Ovary (tissue), 9 donors: ENCODE measurements around the gene UBE2D3. TPM values are rescaled to one million over a fixed set of nuclear protein-coding genes. Genes with fewer than 3 reads are reported as not detected.

Source experiments
- DNase-seq, 5 donors: peaks; one replicate each; pipeline ENCODE4 v3.0.0-alpha.2; 2019 to 2020
- H3K27ac ChIP-seq, 2 donors: fragments of 200-600 bp; one replicate each; pipeline versions ENCODE4 v1.5.1 to v1.8.0; 2019 to 2022
- H3K27me3 ChIP-seq: fragments of 200-600 bp; one replicate; pipeline ENCODE4 v1.8.0; 2022
- H3K36me3 ChIP-seq: fragments of 200-600 bp; sonication (generic); one replicate; pipeline ENCODE4 v1.5.1; 2019
- H3K4me1 ChIP-seq: one replicate; pipeline ENCODE4 v1.8.1; 2013; ENCODE audit warnings: mild to moderate bottlenecking, moderate library complexity; ENCODE audit not compliant: insufficient read depth
- H3K4me3 ChIP-seq: fragments of 200-600 bp; sonication (generic); one replicate; pipeline ENCODE4 v1.5.1; 2017
- H3K9me3 ChIP-seq, 2 donors: fragments of 200-600 bp in 1 of 2; sonication (generic) in 1 of 2; one replicate each; pipeline versions ENCODE4 v1.5.1 to v1.8.1; 2013 to 2019; ENCODE audit warnings: mild to moderate bottlenecking in 1 of 2, moderate library complexity in 1 of 2
- EP300 ChIP-seq: sonication (generic); formaldehyde crosslinking; IDR thresholded peaks from one replicate; pipeline ENCODE4 v1.6.1; 2017; ENCODE audit warnings: antibody characterized with exemption
- POLR2A ChIP-seq: fragments of 450-650 bp; IDR thresholded peaks from one replicate; pipeline ENCODE4 v1.6.1; 2017; ENCODE audit warnings: antibody characterized with exemption, mild to moderate bottlenecking, moderate library complexity
- WGBS, 3 donors: extraction: QIAGEN DNeasy Blood & Tissue Kit in 1 of 3; methylation state at CpG; one replicate each; pipeline versions ENCODE4 v1.1.5 to v1.1.7; 2013 to 2017; 5-methylcytosine and 5-hydroxymethylcytosine counted together
- intact Hi-C, 4 donors: fragments of 100-400 bp; cut with DNase I; formaldehyde crosslinking; loops; one replicate each; pipeline versions ENCODE4 v1.11.0 to v1.15.1; 2022 to 2023
- polyA plus RNA-seq, 2 donors: library from polyadenylated mRNA; stranded (reverse); fragments of 200-250 nt in 1 of 2; fragments of 350-450 nt in 1 of 2; fragmentation: Illumina TruSeq in 1 of 2; extraction: RNeasy Lipid Tissue Mini Kit (QIAGEN cat#74804) in 1 of 2; gene quantifications; one replicate each; pipeline ENCODE4 v1.2.3, GENCODE V29; 2013 to 2014
- total RNA-seq, 7 donors: library from RNA; depleted of rRNA in 2 of 7; stranded (reverse); fragments of >200 nt in 2 of 7; fragmentation: NEBNext Ultra II Directional in 3 of 7; extraction: Animal tissue kit (Norgen Biotek cat#: 25700) in 3 of 7; gene quantifications; one replicate each; pipeline versions ENCODE4 v1.1.0 to v1.2.4, GENCODE V29; 2016 to 2023
- TF ChIP-seq, protein P1 (sequence below), 3 donors: fragments of 450-650 bp in 2 of 3; fragments of 200-600 bp in 1 of 3; IDR thresholded peaks; one replicate each; pipeline versions ENCODE4 v1.5.1 to v1.8.0; 2016 to 2022; ENCODE audit warnings: antibody characterized with exemption in 3 of 3, mild to moderate bottlenecking in 1 of 3
- donor health status: DM: no; HTN: no; CAD: no; lungs with moderate emphysema.
- donor health status: DM: no; HTN: no; CAD: no.
- donor health status: Bipolar disorder and iron deficiency.
- donor health status: DM: yes; HTN: yes; CAD: no.
- donor health status: DM: no; HTN: no; CAD: no.
- donor health status: DM: yes; HTN: yes; CAD: no.

Gene UBE2D3
- total and polyA plus RNA-seq, 9 donors = 163 to 347 (median 258) TPM

DNA sequence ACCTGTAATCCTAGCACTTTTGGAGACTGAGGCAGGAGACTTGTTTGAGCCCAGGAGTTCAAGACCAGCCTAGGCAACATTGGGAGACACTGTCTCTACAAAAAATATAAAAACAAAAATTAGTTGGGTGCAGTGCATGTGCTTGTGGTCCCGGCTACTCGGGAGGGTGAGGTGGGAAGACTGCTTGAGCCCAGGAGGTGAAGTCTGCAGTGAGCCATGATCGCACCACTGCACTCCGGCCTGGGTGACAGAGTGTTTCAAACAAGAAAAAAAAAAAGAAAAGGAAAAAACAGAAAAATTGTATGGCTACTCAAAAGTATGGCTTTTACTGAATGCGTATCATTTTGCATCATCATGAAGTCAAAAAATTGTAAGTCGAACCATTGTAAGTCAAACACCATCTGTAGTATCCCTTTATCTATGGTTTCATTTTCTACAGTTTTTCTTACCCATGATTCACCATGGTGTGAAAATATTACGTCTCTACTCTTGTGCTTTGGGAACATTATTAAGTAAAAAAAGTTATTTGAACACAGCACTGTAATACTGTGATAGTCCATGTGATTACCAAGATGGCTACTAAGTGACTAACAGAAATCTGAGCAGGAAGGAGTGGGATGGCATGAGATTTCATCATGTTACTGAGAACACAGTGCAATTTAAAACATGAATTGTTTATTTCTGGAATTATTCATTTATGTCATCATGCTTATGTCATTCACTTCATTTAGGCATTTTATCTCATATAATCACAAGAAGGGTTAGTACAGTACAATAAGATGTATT lies 40.1 kb downstream of the UBE2D3 start:
- no peaks in the 10 kb centered on the region for H3K4me1 ChIP-seq
- H3K27ac ChIP-seq = no peak overlapping the region
- H3K4me3 ChIP-seq = no peak overlapping the region
- H3K27me3 ChIP-seq = no peaks in the 10 kb centered on the region
- intact Hi-C loops = no loop called here
- WGBS, 3 donors = 93 to 95% (median 94%) methylated on average over 7 of the region's 7 CpGs
- TF ChIP-seq POLR2A (no peak), EP300 (no peak)
- TF ChIP-seq, protein P1, sequence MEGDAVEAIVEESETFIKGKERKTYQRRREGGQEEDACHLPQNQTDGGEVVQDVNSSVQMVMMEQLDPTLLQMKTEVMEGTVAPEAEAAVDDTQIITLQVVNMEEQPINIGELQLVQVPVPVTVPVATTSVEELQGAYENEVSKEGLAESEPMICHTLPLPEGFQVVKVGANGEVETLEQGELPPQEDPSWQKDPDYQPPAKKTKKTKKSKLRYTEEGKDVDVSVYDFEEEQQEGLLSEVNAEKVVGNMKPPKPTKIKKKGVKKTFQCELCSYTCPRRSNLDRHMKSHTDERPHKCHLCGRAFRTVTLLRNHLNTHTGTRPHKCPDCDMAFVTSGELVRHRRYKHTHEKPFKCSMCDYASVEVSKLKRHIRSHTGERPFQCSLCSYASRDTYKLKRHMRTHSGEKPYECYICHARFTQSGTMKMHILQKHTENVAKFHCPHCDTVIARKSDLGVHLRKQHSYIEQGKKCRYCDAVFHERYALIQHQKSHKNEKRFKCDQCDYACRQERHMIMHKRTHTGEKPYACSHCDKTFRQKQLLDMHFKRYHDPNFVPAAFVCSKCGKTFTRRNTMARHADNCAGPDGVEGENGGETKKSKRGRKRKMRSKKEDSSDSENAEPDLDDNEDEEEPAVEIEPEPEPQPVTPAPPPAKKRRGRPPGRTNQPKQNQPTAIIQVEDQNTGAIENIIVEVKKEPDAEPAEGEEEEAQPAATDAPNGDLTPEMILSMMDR (IDR thresholded peaks at IDR 0.05) = no peak
- no peak for DNase-seq
- H3K36me3 ChIP-seq = no peaks in the 10 kb centered on the region
- no peaks in the 10 kb centered on the region for H3K9me3 ChIP-seq

DNA sequence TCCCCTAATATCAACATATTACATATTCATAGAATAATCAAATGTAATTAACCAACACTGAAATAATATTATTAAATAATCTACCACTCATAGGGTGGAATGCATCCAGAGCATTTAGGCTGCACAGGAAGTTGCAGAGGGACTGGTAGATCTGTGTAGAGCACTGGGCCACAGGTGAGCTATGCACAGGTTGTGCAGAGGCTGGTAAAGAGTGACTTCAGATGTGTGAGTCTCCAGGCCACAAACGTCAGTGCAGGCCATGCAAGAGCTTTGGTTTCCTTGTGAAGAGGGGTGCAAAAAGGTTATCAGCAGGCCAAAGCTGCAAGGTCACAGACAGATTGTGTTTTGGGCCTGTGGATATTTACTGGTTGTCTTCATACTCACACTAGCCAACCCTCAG lies 41.1 kb downstream of the UBE2D3 start:
- intact Hi-C loops = no loop called here
- Histone ChIP-seq H3K4me3 (no peak overlapping the region), H3K36me3 (no peaks in the 10 kb centered on the region), H3K9me3 (no peaks in the 10 kb centered on the region), H3K4me1 (no peaks in the 10 kb centered on the region), H3K27ac (no peak overlapping the region), H3K27me3 (no peaks in the 10 kb centered on the region)
- TF ChIP-seq EP300 (no peak), POLR2A (no peak)
- TF ChIP-seq, protein P1 (IDR thresholded peaks at IDR 0.05) = no peak
- 10 to 41% (median 24%) methylated on average over 1 of the region's 1 CpG for WGBS, 3 donors
- DNase-seq = no peak

DNA sequence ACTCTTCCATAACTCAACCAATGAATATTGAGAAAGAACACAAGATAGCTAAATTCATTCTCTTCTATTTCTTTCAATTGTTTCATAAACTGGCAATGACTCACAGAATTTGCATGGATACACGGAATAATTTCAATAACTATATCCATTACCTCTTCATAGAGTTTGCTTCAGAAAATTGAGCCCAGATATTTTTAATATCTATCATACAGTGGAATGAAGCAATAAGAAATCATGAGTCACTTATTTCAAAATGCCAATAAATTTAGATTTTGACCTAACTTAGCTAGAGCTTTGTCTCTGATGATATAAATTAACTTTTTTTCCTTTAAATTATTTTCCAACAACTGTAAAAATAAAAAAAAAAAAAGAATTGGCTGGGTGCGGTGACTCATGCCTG lies 44.3 kb downstream of the UBE2D3 start:
- Histone ChIP-seq H3K27ac (no peak overlapping the region), H3K9me3 (no peaks in the 10 kb centered on the region), H3K4me1 (no peaks in the 10 kb centered on the region), H3K4me3 (no peak overlapping the region), H3K36me3 (no peaks in the 10 kb centered on the region), H3K27me3 (no peaks in the 10 kb centered on the region)
- 78 to 82% (median 80%) methylated on average over 2 of the region's 2 CpGs for WGBS, 3 donors
- TF ChIP-seq, protein P1 (IDR thresholded peaks at IDR 0.05) = no peak
- TF ChIP-seq EP300 (no peak), POLR2A (no peak)
- DNase-seq = no peak
- intact Hi-C loops = no loop called here

DNA sequence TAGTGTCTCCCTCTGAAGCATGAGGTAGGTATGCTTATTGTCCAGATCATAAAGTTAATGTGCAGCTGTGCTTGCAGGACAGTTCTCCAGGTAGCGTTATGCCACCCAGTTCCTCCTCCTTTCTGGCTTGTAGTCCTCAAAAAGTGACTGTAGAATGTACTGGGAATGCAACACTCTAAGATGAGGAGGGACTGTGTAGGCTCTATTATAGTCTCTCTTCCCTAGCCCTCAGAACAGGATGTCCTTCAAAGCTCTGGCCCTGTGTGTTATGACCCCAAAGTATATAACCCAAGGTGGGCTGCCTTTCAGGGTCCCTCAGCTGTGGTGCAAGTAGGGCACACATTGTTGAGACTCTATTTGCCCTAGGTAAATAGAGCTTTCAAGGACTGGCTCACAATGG lies 45.8 kb downstream of the UBE2D3 start:
- TF ChIP-seq EP300 (no peak), POLR2A (no peak)
- TF ChIP-seq, protein P1 (IDR thresholded peaks at IDR 0.05) = no peak
- intact Hi-C loops = no loop called here
- WGBS, 3 donors = 83 to 94% (median 85%) methylated on average over 1 of the region's 1 CpG

More for the DNA sequence above, 45.8 kb downstream of the UBE2D3 start:
- H3K4me3 ChIP-seq = no peak overlapping the region
- no peak overlapping the region for H3K27ac ChIP-seq
- H3K9me3 ChIP-seq = no peaks in the 10 kb centered on the region
- no peaks in the 10 kb centered on the region for H3K4me1 ChIP-seq
- no peak for DNase-seq
- H3K27me3 ChIP-seq = no peaks in the 10 kb centered on the region
- H3K36me3 ChIP-seq = no peaks in the 10 kb centered on the region
